Colon (tissue), 2 donors: Measurements from ENCODE around the gene PRKN.
"Not testable (repeated sequence)": the region's sequence is repeated elsewhere in the genome, so short reads cannot be mapped to it uniquely, and the experiment has no call there.

Experiments used
- FAIRE-seq: peaks from 2 replicates; lab custom pipeline; 2012; peaks lifted over from hg19 to GRCh38; lab: Jason Lieb, UNC
- donor health status: control.
- donor health status: control.

PRKN gene

GRCh38 chr6:162443101-162443500 is 284.5 kb downstream of the PRKN start:
- no peak for FAIRE-seq

- no peak for FAIRE-seq
Measured at GRCh38 chr6:162442687-162443086, 284.9 kb downstream of the PRKN start.

GRCh38 chr6:162441991-162442390 is 285.6 kb downstream of the PRKN start:
- FAIRE-seq, result no peak

- FAIRE-seq, result no peak
Measured at GRCh38 chr6:162438980-162439379, 288.6 kb downstream of the PRKN start.

DNA sequence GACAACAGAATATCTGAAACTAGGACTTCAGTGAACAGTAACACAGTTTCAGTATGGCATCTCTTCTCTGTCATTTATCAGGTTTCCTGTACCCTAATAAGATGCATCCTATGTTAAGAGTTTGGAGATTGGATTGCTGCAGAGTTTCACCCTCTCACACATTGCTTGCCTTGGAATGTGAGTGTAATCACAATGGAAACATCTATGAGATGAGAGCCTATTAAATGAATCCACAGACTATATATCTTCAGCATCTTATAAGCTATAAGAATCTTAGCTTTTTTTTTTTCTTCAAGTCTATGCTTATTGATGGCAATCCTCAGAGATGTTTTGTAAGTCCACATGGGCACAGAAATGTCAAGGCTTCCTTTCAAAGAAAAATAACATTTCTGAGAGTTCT is 292.5 kb downstream of the PRKN start:
- no peak for FAIRE-seq

GRCh38 chr6:162421004-162421403 is 306.6 kb downstream of the PRKN start:
- FAIRE-seq, result no peak

DNA sequence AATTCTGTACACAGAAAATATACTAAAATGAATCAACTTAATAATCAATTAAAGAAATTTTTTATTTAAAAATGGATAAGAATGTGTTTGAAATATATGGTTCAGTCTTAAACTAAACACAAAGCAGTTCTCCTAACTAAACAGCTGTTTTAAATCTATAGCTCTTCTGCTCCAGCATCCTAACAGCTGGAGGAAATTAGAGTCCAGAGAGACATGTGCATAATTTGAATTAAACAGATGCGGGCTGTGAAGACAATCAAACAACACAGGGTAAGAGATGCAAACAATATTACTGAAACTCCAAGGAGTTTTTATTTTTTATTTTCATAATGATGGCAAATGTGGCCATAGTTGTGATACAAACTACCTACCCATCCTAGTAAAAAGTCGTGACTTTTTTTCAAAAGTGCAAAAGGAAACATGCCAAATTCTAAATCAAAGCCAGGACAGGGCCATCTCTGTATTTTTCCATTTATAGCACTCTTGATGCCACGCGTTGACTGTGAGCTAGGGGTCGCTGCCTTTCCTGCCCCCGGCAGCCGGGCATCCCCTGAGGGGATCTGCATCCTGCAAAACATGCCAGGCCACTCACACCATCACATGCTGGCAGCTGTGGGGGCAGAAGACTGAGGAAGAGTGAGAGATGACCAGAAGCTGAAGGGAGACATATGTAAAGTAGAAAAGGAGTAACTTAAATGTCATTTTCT is 310.6 kb downstream of the PRKN start:
- FAIRE-seq, result no peak

DNA sequence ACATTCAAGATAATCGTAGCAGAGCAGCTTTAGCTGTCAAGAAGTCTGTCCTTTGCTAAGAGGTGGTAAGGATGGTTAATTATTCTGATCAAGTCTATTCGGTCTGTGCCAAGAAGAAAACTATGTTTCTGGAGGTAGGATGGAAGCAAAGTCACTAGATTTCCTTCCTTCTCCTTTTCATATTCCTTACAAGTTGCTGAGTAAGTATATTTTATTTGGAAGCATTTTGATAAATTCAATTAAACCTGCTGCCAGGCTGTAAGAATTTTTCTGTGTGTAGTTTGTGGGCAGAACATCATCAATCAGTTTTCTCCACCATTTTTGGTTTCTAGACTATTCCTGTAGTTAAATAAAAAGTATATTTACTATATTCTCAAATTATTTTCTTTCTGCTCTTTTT is 311.3 kb downstream of the PRKN start:
- no peak for FAIRE-seq

DNA sequence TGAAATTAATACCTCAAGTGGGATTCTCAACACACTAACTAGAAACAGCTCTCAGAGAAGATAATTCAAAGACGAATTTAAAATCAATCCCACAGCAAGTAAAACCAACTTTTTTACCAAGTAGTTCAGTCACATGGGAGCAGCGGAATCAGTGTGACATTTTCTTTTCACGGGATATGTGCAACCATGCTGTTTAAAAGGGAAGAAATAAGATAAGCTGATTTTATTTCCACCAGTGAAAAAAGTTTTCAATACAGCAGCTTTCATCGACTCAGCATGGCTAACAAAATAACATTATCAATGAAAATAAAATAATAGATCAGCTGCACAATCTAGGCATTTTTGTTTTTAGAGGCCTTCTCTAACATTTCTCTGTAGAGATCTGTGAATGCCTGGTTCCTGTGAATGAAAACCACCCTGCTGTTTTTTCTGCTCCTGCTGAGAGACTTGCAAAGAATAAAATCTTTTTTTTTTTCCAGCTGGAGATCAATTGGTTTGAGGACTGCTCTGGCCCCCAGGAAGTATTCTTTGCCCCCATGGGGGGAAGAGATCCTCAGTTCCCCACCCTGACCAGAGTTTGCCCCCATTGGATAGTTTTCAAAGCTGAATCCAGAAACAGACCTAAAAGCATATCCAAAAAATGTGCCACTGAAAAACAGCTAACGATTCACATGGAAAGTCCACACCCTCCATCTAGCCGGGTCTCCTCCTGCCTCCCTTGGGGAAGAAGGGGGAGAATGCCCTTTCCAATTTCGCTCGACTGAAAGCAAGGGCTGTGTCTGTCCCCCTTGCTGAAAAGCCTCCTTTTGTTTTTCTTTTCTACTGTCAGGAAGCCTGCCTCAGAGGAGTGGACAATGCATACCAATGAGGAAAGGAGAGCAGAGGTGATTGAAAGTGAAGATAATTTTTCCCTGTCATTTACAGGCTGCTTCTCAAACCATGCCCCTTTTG is 317.6 kb downstream of the PRKN start:
- no peak for FAIRE-seq

DNA sequence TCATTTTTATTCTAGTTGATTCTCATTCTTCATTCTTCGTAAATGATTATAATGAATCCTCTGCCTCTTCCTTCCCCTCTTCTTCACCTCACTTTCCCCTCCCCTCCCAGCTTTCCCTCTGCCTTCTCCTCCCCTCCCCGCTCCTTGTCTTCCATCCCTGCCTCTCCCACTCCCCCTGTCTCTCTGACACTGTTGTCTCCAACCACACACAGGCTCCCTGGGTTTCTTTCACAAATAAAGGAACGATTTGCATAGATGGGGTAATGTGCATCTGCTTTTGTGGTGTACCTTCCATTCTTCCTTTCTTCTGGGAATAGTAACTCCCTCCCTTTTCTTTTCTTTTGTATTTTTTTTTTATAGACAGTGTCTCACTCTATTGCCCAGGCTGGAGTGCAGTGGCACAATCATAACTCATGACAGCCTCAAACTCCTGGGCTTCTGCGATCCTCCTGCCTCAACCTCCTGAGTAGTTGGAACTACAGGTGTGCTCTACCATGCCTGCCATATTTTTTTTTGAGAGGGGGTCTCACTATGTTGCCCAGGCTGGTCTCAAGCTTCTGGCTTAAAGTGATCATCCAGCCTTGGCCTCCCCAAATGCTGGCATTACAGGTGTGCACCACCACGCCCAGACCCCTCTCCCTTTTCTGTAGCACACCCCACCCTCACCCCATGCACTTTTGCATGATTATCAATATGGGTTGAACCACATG is 318.6 kb downstream of the PRKN start:
- FAIRE-seq, result no peak

DNA sequence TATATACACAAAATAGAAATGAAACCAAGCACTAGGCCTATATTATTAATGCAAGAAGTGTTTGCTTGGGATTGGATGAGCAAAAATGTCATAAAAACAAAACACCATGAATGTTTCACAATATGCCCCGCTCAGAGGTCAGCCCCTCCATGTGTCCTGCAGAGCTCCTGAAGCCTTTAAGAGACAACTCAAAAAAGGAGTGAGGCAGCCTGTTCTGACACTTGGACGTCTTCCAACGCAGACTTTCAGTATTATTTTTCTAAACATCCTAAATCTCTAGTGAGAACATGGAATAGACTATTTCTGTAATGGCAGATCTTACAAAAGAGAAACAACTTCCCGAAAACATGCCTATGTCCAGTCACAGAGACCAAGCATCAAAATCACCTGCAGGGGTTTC is 322.6 kb downstream of the PRKN start:
- FAIRE-seq, result no peak

DNA sequence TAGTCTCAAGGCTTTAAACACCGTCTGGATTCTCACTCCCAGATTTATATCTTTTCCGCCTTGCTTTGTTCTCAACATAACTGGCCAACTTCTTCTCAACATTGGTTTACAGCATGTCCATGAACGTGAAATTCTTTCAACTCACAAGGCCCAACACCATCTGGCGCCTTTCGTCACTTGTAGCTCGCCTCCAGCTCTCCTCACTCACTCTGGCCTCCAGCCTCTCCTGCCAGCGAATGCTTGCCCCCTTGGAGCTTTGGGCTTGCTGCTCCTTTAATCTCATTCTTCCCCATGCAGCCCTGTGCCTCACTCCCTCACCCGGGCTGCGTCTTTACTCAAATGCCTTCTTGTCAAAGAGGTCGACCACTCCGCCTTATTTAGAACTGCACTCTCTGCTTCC is 324.5 kb downstream of the PRKN start:
- FAIRE-seq, result no peak

DNA sequence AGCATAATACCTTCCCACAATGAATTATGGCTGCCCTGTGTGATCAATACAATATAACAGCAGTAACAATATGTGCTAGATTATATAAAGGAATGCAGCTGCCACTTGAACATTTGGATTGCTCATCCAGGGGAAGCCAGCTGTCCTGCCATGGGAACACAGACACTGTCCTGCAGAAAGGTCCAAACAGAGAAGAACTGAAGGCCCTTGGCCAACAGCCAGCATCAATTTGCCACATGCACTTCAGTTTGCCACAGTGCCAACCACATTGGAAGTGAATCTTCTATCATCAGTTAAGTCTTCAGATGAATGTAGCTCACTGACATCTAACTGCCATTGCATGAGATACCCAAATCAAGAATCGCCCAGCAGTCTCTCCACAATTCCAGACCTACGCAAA is 332.4 kb downstream of the PRKN start:
- FAIRE-seq, result no peak

DNA sequence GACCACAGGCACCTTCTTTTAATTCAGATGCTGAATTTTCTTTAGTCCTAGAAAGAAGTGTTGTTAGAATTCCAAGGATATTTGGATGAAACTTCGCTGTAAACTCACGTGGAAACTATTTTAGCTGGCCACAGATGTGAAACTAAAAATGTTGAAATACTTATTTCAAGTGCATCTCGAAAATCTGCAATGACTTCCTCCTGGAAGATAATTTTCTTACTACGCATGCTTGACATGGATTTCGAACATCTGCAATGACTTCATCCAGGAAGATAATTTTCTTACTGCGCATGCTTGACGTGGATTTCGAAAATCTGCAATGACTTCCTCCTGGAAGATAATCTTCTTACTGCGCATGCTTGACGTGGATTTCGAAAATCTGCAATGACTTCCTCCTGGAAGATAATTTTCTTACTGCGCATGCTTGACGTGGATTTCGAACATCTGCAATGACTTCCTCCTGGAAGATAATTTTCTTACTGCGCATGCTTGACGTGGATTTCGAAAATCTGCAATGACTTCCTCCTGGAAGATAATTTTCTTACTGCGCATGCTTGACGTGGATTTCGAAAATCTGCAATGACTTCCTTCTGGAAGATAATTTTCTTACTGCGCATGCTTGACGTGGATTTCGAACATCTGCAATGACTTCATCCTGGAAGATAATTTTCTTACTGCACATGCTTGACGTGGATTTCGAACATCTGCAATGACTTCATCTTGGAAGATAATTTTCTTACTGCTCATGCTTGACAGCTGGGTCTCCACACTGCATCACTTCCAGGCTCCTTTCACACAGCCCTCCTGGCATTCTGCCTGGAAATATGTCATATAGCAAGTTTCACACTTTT is 336.4 kb downstream of the PRKN start:
- FAIRE-seq, result not testable (repeated sequence)

DNA sequence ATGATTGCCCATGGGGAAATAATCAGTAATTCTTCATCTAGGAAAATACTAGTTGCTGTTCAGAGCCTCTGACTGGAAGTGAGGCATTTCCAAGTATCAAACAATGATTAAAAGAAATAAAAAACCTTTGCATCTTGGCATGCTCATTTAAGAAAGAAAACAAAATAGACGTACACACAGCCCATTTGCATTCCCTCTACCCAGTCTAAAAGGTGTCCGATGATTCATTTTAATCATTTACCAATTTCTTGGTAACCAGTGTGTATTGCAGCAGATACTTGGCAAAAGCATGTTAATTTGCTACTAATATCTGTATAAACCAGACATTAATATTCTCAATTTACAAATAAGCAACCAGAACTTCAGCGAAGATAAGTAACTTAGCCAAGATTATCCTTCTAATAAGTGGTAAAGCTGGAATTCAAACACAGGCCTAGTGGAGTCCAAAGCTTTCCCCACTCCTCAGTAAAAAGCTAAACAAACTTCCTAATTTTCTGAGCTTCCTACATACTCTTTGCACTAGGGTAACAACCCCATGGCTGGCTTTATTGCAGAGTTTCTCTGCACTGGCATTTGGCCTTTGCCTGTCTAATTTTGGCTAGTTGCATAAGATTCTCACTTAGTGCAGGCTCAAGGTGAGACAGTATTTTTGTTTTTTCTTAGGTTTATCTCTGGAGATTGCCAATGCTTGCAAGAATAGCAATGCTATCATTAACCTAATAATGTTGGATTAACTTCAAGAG is 338.1 kb downstream of the PRKN start:
- FAIRE-seq, result no peak

DNA sequence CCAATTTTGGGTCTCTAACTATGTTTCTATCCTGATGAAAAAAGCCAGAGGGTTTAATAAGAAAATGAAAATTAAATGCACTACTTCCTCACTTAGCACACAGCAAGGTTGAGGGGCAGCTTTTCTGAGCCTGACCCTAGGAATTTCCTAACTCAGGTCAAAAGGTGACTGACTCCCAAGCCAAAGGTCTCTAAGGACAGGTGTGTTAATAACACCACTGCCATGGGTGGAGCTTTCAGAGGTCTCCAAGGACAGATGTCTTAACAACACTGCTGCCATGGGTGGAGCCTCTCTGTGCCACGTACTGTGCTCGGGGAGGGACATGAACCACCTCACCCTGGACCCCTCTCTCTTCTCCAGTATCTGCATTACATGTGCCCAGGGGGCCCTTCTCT is 339.2 kb downstream of the PRKN start:
- no peak for FAIRE-seq

DNA sequence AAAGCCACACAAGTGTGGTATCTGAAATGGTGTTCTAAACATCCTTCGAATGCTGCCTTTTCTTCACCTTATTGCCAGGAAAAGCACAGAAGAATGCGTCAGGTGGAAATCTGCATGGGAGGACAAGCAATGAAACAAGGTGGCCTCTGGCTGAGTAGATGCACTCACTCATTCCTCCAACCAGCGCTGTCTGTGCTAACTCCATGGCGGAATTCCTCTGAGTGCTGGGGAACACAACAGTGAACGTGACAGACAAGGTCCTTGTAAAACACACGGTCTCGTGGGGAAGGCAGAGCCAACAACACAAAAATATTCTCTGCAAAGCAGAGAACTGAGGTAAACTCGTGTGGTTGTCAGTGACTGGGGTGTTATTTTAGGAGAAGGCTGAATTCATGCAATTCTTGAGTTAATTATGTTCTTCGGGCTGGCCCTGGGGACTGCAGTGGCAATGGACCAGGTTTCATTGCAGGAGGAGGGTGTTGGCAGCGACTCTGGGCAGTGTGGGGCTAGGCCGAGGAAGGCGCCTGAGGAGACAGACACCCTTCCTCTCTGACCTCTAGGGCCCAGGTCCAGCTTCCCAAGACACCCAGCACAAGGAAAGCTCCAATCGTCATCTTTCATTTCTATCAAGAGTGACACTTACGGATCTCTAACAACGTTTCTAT is 339.7 kb downstream of the PRKN start:
- FAIRE-seq, result no peak

DNA sequence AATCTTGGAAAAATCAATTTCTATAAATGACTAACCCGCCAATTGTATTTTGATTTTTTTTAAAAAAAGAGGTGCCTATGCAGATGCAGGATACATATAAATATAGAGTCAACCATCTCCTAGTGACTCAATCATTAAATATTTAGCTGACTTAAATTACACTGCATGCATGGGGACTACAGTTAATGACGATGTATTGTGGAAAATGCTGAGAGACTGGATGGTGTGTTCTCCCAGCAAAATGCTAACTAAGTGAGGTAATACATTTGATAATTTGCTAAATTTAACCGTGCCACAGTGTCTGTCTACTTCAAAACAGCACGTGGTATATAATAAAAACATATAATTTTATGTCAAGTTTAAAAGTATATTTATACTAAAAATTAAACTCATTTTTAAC is 341.6 kb downstream of the PRKN start:
- no peak for FAIRE-seq

DNA sequence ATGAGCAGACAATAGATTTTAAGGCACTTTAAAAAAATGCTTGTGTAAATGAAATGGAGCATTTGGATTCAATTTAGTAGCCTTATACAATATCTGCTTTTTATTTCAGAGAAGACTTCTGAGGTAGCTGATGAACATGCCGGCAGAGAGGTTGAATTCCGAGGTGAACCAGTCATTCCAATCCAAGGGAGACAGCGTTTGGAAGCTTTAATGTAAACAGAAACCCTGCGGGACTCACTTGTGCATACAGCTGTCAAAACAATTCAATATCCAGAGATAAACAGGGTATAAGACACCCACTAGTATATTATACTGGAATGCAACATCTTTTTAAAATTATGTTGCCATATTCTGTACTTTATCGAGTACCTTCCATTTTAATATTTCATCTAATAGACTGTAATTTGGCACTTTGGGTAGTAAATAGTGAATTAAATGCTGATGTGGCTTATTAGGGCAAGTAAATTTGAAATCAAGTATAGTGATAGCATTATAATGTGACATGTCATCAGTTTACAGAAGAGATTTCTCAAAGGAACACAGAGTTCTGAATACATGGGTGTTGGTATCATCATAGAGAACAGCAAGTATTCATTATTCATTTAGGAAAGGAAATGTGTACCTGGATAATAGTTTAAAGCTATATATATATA is 347.7 kb downstream of the PRKN start:
- no peak for FAIRE-seq

- no peak for FAIRE-seq
Measured at GRCh38 chr6:162377735-162378134, 349.8 kb downstream of the PRKN start.
